Bone marrow (tissue), 2 donors: ENCODE results near the gene UNC93B1.
A peak's percentile ranks its signal among the peaks of the same experiment; 100 is the strongest.

ENCODE experiments used
- DNase-seq, 2 donors: peaks; one replicate each; lab custom pipeline; 2025; lab: John Stamatoyannopoulos, UW

The UNC93B1 gene

GRCh38 chr11:68040101-68040956, 36.4 kb upstream of the UNC93B1 start:
- peak; percentile 55 to 72 for DNase-seq

- peak in 1 of 2 donors; percentile 72 for DNase-seq
Measured at GRCh38 chr11:68039526-68040086, 35.7 kb upstream of the UNC93B1 start.

DNA sequence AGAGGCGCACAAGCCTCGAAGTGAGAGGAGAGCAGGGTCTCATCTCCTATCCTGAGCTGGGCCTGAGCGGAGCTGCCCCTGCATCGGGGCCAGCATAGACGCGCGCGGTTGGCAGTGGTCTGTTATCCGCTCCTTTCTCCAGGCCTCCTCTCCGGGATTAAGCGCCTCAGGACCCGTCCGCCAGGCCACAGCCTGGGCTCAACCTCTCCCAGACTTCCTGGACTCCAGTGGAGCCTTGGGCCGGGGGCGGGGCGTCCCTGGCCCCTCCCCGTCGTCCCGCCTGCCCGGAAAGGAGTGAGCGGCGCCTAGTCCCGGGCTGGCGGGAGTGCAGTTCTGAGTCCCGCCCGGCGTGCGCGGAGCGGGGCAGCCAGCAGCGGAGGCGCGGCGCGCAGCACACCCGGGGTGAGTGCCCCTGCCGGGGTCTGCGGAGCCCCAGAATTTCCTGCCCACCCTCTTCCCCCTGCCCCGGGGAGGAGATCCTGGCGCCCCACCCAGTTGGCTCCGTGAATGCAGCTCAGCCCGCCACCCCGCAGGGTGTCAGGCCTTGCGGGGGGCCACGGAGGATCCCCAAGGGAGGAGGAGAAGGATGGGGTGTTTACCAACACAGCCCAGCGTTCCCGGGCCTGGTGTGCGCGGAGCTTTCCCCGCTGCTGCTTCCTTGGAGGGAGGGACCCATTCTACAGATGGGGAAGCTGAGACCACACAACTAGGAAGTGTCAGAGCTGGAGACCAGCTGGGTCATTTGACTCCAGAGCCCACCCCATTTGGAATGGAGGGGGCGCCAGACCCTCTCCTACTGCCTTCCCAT, 35.0 kb upstream of the UNC93B1 start, which contains the start of gene TCIRG1:
TCIRG1 (plus strand) TSS at position 308 of the 808 bp plus-strand sequence. CDS start 2,247 bp downstream, outside the sequence.
- DNase-seq, result peak in 1 of 2 donors; percentile 33

DNA sequence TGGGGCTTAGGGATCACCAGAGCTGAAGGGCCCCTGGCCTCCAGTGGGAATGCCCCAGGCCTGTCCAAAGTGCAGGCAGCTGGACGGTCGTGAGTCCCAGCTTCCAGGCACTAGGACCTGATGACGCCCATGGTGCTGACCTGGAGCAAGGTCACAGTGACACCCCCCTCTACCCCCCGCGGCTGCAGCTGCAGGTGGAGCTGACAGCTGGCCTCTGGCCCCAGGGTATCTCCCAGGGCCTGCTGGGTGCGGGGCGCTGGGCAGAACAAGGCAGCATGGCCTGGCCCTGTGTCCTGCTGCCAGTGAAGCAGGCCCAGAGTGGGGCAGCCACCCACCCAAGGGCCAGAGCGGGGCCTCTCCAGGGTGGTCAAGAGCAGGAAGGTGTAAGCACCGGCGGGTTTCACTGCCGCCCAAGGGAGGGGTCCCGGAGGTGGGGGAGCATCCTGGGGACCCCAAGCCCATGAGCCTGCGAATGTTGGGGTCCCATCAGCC, 34.4 kb upstream of the UNC93B1 start:
- no peak for DNase-seq

DNA sequence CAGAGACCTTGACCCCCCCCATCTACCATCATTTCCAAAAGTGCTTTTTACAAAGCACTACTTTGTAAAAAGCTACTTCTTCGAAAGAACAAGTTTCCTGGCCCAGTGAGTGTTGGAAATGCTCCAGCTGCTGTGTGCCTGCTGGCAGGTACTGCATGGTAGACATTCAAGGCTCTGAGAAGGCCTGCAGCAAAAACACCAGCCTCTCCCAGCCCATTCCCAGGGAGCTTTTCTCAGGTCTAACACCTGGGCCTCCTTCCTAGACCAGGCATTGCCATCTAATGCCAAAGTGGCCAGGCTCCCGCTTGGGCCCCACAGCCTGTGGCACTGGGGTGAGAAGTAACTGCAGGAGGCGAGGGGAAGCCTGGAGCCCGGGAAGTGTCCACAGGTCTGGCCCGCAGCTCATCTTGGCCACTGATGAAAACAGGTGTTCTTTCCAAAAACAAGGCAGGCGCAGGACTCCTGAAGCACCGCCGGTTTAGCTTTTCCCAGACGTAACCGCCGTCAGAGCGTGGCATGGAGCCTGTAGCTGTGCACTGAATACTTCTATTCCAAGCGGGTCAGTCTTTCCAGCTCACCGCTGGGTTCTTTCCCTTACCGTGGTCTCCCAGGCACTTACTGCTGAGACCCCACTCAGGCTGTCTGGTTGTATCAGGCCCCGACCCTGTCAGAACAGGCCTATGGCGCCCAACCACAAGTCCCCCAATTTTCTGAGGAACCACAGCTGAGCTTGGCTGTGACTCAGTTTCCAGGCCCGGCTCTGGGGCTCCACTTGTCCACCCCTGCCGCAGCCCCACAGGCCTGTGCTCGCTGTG, 33.7 kb upstream of the UNC93B1 start:
- DNase-seq, result no peak

DNA sequence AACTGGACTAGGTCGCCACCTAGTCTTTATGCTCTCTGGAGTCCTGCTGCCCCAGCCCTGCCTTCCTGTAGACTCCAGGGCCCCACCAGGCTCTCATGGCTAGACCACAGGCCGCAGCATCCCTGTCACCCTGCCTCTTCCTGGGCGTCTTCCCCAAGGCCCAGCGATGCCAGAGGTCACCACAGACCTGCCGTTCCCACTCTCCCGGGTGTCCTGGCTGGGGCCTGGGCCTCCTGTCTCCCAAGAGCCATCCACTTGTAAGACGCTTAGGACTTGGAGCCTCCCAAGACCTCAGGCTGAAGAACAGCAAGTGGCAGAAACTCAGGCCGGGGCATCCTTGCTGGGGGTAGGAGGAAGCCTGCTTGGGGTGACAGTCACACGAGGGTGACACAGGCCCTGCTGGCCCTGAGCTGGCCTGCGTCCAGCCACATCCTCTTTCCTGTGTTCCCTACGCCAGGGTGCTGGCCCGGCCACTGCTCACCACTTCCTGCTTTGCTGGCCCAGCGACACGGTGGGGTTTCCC, 32.9 kb upstream of the UNC93B1 start:
- peak in 1 of 2 donors; percentile 66 for DNase-seq

DNA sequence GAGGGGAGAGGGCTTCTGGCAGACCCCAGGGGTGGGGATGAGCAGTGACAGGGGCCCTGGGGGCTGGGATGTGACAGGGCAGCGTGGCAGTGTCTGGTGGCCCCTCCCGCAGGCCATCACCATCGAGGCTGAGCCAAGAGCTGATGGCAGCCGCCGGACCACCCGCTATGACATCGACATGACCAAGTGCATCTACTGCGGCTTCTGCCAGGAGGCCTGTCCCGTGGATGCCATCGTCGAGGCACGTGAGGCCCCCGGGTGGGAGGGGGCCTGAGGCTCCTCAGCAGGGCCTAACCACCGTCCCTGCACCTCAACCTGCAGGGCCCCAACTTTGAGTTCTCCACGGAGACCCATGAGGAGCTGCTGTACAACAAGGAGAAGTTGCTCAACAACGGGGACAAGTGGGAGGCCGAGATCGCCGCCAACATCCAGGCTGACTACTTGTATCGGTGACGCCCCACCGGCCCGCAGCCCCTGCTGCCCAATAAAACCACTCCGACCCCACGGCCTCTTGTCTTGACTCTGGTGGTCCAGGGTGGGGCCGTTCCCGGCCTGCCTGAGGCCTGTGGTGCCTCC, 32.3 kb upstream of the UNC93B1 start:
- no peak for DNase-seq

- DNase-seq, result no peak
Measured at GRCh38 chr11:68035266-68035876, 31.5 kb upstream of the UNC93B1 start.

- DNase-seq, result no peak
Measured at GRCh38 chr11:68033708-68034045, 29.8 kb upstream of the UNC93B1 start.

DNA sequence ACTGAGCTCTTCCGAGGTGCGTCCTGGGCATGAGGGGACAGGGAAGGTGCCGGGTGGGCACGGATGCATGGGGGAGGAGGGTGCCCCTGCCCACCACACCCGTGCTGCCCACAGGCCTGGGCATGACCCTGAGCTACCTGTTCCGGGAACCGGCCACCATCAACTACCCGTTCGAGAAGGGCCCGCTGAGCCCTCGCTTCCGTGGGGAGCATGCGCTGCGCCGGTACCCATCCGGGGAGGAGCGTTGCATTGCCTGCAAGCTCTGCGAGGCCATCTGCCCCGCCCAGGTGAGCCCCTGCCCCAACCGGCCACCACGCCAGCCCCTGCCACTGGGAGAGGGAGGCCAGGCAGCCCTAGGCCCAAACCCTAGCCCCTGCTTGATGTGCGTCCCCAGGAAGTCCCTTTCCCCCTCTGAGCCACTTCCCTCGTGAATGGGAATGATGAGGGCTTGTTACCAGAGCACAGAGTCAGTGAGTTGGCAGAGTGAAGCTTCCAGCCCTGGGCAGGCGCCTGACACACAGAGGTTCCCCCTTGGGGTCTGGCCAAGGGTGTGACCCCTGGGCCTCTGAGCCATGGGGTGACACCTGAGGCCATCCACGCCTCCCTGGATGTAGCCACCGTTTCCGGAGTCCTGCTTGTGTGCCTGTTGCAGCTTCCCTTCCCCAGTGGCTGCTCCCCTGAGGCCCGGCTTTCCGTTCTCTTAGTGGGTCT, 29.3 kb upstream of the UNC93B1 start:
- DNase-seq, result no peak

- DNase-seq, result no peak
Measured at GRCh38 chr11:68032003-68032402, 28.1 kb upstream of the UNC93B1 start.

DNA sequence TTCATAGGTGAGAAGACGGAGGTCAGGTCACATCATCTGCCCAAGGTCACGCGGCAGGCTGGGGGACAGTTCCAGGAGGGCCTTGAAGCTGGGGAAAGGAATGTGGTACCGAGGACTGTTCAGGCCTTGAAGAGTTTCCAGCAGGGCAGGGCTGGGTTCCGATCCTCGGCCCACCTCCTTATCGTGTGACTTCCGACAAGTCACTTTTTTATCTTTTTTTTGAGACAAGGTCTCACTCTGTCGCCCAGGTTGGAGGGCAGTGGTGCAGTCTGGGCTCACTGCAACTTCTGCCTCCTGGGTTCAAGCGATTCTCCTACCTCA, 27.2 kb upstream of the UNC93B1 start:
- no peak for DNase-seq

- DNase-seq, result peak; percentile 91 to 98
Measured at GRCh38 chr11:68030318-68031143, 26.6 kb upstream of the UNC93B1 start, which contains the start of gene NDUFS8. NDUFS8 (plus strand) TSS chr11:68030681; CDS start chr11:68032152, 1,471 bp downstream.

- DNase-seq, result no peak
Measured at GRCh38 chr11:68028802-68029545, 25.1 kb upstream of the UNC93B1 start.

GRCh38 chr11:68027667-68028066, 23.8 kb upstream of the UNC93B1 start:
- DNase-seq, result no peak

GRCh38 chr11:68026391-68027105, 22.7 kb upstream of the UNC93B1 start:
- no peak for DNase-seq

DNA sequence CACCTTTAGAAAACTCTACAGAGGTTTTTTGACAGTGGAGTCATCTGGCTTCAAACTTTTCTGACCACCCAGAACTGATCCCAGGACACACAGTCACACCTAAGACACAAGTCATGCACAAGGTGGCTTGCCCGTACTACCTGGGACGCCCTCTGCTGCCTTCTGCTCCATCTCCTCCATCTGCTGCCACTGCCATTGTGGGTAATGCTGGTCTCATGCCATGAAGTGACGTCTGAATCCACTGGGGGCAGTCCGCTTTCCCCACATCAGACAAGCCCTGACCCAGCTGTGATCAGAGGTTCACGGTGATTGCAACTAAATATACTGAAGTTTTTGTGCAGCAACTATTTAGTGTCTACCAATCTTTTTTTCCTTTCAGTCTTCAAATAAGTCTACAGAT, 21.1 kb upstream of the UNC93B1 start:
- no peak for DNase-seq

DNA sequence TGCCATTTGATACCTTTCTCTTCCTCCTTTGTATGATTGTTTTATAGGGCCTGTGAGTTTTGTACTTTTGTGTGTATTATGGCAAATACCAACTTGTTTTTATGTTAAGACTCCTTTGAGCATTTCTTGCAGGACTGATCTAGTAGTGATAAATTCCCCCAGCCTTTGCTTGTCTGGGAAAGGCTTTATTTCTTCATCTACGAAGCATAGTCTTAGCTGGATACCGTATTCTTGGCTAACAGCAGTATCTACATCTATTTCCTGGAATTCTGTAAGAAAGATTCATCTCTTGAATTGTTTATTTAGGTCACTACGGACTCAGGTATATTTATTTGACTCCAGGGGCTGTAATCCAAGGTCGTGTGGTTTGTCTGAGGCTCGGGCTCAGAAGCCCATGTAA, 20.6 kb upstream of the UNC93B1 start:
- DNase-seq, result no peak
